ENCODE results near the gene KTN1. TPM values are rescaled to one million over a fixed set of nuclear protein-coding genes. Genes with fewer than 3 reads are reported as not detected.

The KTN1 gene
- total and polyA plus RNA-seq, 7 donors, result 218 to 607 (median 279) TPM

- Histone ChIP-seq H3K4me1 (peaks cover 96% of the 10 kb centered on the region), H3K36me3 (ENCODE audit: insufficient read depth in 1 of 2, low read depth in 1 of 2) (no peaks in the 10 kb centered on the region), H3K27ac (peak overlapping the region; percentile 99), H3K4me3 (peak overlapping the region; percentile 19), H3K9me3 (no peaks in the 10 kb centered on the region), H3K27me3 (ENCODE audit: insufficient read depth in 3 of 3, low read length in 2 of 3) (no peaks in the 10 kb centered on the region)
- 16 to 27% (median 20%) methylated on average over 2 of the region's 2 CpGs for WGBS, 3 donors
- DNase-seq (no peak), ATAC-seq (peak; percentile 49 to 77 (median 62))
- intact Hi-C loops (cut with DNase I), result loop anchor here (10.0 kb wide), 2 partner anchors 87 to 313 kb away; partner anchors contain the start of gene FBXO34 (in 1 of the 2)
- TF ChIP-seq CTCF (IDR thresholded peaks at IDR 0.05), result no peak
Observed at GRCh38 chr14:55588259-55588699, 8.3 kb downstream of the KTN1 start.

- H3K27ac ChIP-seq, result peak overlapping the region; percentile 99
Observed at GRCh38 chr14:55589171-55589570, 9.2 kb downstream of the KTN1 start.

GRCh38 chr14:55592436-55592835 is 12.4 kb downstream of the KTN1 start:
- Histone ChIP-seq H3K4me3 (no peak overlapping the region), H3K4me1 (peaks cover 74% of the 10 kb centered on the region), H3K36me3 (ENCODE audit: insufficient read depth in 1 of 2, low read depth in 1 of 2) (no peaks in the 10 kb centered on the region), H3K27ac (peak overlapping the region; percentile 37), H3K27me3 (ENCODE audit: insufficient read depth in 3 of 3, low read length in 2 of 3) (no peaks in the 10 kb centered on the region), H3K9me3 (no peaks in the 10 kb centered on the region)
- ATAC-seq, result no peak
- no peak for DNase-seq
- TF ChIP-seq CTCF (IDR thresholded peaks at IDR 0.05), result no peak
- intact Hi-C loops (cut with DNase I), result loop anchor here in 1 of 2 donors (5.0 kb wide), 1 partner anchor 75 kb away; no protein-coding TSS in a partner anchor
- WGBS, 3 donors, result 58 to 71% (median 60%) methylated on average over 2 of the region's 2 CpGs

More at GRCh38 chr14:55589171-55589570, 9.2 kb downstream of the KTN1 start:
- Histone ChIP-seq H3K9me3 (no peaks in the 10 kb centered on the region), H3K4me1 (peaks cover 97% of the 10 kb centered on the region), H3K27me3 (ENCODE audit: insufficient read depth in 3 of 3, low read length in 2 of 3) (no peaks in the 10 kb centered on the region), H3K4me3 (peak overlapping the region; percentile 19), H3K36me3 (ENCODE audit: insufficient read depth in 1 of 2, low read depth in 1 of 2) (no peaks in the 10 kb centered on the region)
- TF ChIP-seq CTCF (IDR thresholded peaks at IDR 0.05), result no peak
- 28 to 54% (median 30%) methylated on average over 6 of the region's 6 CpGs for WGBS, 3 donors
- DNase-seq, result no peak
- ATAC-seq, result peak; percentile 72 to 89 (median 88)
- intact Hi-C loops (cut with DNase I), result loop anchor here (10.0 kb wide), 2 partner anchors 86 to 314 kb away; partner anchors contain the start of gene FBXO34 (in 1 of the 2)

- DNase-seq (no peak), ATAC-seq (no peak)
- H3K36me3 ChIP-seq (ENCODE audit: insufficient read depth in 1 of 2, low read depth in 1 of 2), result no peaks in the 10 kb centered on the region
- peak overlapping the region; percentile 19 for H3K27ac ChIP-seq
- peaks cover 5% of the 10 kb centered on the region for H3K9me3 ChIP-seq
- H3K4me3 ChIP-seq, result no peak overlapping the region
- peaks cover 62% of the 10 kb centered on the region for H3K4me1 ChIP-seq
- intact Hi-C loops (cut with DNase I), result loop anchor here in 1 of 2 donors (5.0 kb wide), 1 partner anchor 74 kb away; no protein-coding TSS in a partner anchor
- WGBS, 3 donors, result 67 to 79% (median 75%) methylated on average over 2 of the region's 2 CpGs
- TF ChIP-seq CTCF (IDR thresholded peaks at IDR 0.05), result no peak
- no peaks in the 10 kb centered on the region for H3K27me3 ChIP-seq (ENCODE audit: insufficient read depth in 3 of 3, low read length in 2 of 3)
Observed at GRCh38 chr14:55593698-55594097, 13.7 kb downstream of the KTN1 start.

Measured in psoas muscle (tissue), 8 donors.